ENCODE results near the gene FGF11. TPM values are rescaled to one million over a fixed set of nuclear protein-coding genes. Genes with fewer than 3 reads are reported as not detected.

The FGF11 gene
- total and polyA plus RNA-seq, 2 of the 4 experiments (the other 2 are of a cell fraction): 0.18 to 1.1 TPM

DNA sequence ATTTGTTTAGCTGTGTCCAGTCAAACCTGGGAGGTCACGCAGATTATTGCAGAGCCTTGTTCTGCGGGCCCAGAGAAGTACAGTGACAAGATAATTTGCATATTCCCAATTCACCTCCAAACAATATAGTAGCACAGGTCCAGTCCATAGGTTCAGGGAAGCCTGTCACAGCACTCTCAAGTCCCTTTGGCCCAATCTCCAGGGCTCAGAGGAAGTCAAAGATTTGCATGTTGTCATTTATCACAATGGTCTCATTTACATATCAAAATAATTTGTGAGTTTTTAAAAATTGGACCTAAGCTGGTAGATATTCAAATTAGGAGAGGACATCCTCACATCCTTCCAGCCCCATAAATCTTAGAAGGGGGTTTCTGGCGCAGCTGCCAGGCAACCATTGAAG lies 28.2 kb downstream of the FGF11 start:
- H2BK20ac ChIP-seq (ENCODE audit: low read depth, low read length): no peak overlapping the region
- WGBS, 2 experiments (ENCODE audit: extremely low coverage in 2 of 2, insufficient read length in 1 of 2): no CpG with 5 or more reads among the region's 3 CpGs
- H3K36me3 ChIP-seq (ENCODE audit: control insufficient read depth, insufficient read depth, low read length): peaks cover 37% of the 10 kb centered on the region
- no peak overlapping the region for H2AK5ac ChIP-seq (ENCODE audit: low read depth, low read length)
- H3K23ac ChIP-seq (ENCODE audit: low read depth, low read length): no peak overlapping the region
- DNase-seq (no peak), ATAC-seq (ENCODE audit: low read depth) (no peak)
- no peak overlapping the region for H3K27ac ChIP-seq (ENCODE audit: insufficient read depth, low read length)
- no peak overlapping the region for H2BK15ac ChIP-seq (ENCODE audit: low read depth, low read length)
- no peak overlapping the region for H3K18ac ChIP-seq (ENCODE audit: low read depth, low read length)
- H3K14ac ChIP-seq (replicated peaks; ENCODE audit: low read depth, low read length): no peak overlapping the region
- H3K4me2 ChIP-seq (ENCODE audit: low read depth, low read length): no peak overlapping the region
- H3K4me1 ChIP-seq (ENCODE audit: control insufficient read depth, insufficient read depth, low read length): peaks cover 12% of the 10 kb centered on the region; the same call in 1 of the 2 replicates
- no peak overlapping the region for H4K91ac ChIP-seq (ENCODE audit: insufficient read depth, low read depth, low read length)
- no peak overlapping the region for H2AFZ ChIP-seq (replicated peaks; ENCODE audit: low read length, poor library complexity)
- no peaks in the 10 kb centered on the region for H3K27me3 ChIP-seq (ENCODE audit: control insufficient read depth, insufficient read depth, low read length)
- H2AK9ac ChIP-seq (replicated peaks; ENCODE audit: low read depth, low read length, poor library complexity): no peak overlapping the region
- no peak overlapping the region for H2BK120ac ChIP-seq (ENCODE audit: low read depth, low read length)
- H3K9ac ChIP-seq (ENCODE audit: low read depth, low read length): no peak overlapping the region
- H3K9me3 ChIP-seq (ENCODE audit: control insufficient read depth, insufficient read depth, low read length): no peaks in the 10 kb centered on the region
- ChIA-PET POLR2A (ENCODE audit: unreplicated experiment) (no interaction called here), CTCF (no interaction called here)
- no peak overlapping the region for H2BK5ac ChIP-seq (ENCODE audit: low read depth, low read length, poor library complexity, severe bottlenecking)
- H4K20me1 ChIP-seq (ENCODE audit: insufficient read depth, low read length): peaks cover 73% of the 10 kb centered on the region
- no peak overlapping the region for H3K4me3 ChIP-seq (ENCODE audit: insufficient read depth, low read depth, low read length)
- TF ChIP-seq SMC3 (IDR thresholded peaks at IDR 0.05; ENCODE audit: low read depth, low read length): no peak
- no peak for TF ChIP-seq CEBPB (IDR thresholded peaks at IDR 0.05; ENCODE audit: low read depth, low read length)
- TF ChIP-seq, protein P1, sequence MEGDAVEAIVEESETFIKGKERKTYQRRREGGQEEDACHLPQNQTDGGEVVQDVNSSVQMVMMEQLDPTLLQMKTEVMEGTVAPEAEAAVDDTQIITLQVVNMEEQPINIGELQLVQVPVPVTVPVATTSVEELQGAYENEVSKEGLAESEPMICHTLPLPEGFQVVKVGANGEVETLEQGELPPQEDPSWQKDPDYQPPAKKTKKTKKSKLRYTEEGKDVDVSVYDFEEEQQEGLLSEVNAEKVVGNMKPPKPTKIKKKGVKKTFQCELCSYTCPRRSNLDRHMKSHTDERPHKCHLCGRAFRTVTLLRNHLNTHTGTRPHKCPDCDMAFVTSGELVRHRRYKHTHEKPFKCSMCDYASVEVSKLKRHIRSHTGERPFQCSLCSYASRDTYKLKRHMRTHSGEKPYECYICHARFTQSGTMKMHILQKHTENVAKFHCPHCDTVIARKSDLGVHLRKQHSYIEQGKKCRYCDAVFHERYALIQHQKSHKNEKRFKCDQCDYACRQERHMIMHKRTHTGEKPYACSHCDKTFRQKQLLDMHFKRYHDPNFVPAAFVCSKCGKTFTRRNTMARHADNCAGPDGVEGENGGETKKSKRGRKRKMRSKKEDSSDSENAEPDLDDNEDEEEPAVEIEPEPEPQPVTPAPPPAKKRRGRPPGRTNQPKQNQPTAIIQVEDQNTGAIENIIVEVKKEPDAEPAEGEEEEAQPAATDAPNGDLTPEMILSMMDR (conservative IDR thresholded peaks at IDR 0.05; ENCODE audit: low read depth, low read length): no peak
- TF ChIP-seq ELK1 (IDR thresholded peaks at IDR 0.05; ENCODE audit: borderline replicate concordance, low read depth, low read length): no peak
- no peak for TF ChIP-seq MAZ (IDR thresholded peaks at IDR 0.05; ENCODE audit: borderline replicate concordance, low read depth, low read length)
- TF ChIP-seq USF2 (IDR thresholded peaks at IDR 0.05; ENCODE audit: low read depth, low read length): no peak
- no peak for TF ChIP-seq MXI1 (IDR thresholded peaks at IDR 0.05; ENCODE audit: borderline replicate concordance, low read depth, low read length)
- no peak for TF ChIP-seq BHLHE40 (IDR thresholded peaks at IDR 0.05; ENCODE audit: low read depth, low read length)
- no peak for TF ChIP-seq MAFK (IDR thresholded peaks at IDR 0.05; ENCODE audit: low read depth, low read length)
- TF ChIP-seq RCOR1 (IDR thresholded peaks at IDR 0.05; ENCODE audit: insufficient replicate concordance, low read length): no peak
- TF ChIP-seq POLR2A (IDR thresholded peaks at IDR 0.05; ENCODE audit: low read depth, low read length): no peak
- TF ChIP-seq RFX5 (IDR thresholded peaks at IDR 0.05; ENCODE audit: low read depth, low read length): no peak
- no peak for TF ChIP-seq CHD1 (IDR thresholded peaks at IDR 0.05; ENCODE audit: low read depth, low read length)
- TF ChIP-seq FOS (IDR thresholded peaks at IDR 0.05; ENCODE audit: low read depth, low read length): no peak
- no peak for TF ChIP-seq RAD21 (IDR thresholded peaks at IDR 0.05; ENCODE audit: low read length)
- no peak for TF ChIP-seq NFE2L2 (IDR thresholded peaks at IDR 0.05; ENCODE audit: low read depth, low read length)
- dilution Hi-C loops (cut with HindIII; ENCODE audit: low sequenced_read_pairs, unreplicated experiment) (no loop called here), intact Hi-C loops (cut with micrococcal nuclease) (no loop called here), in situ Hi-C loops (cut with MboI; ENCODE audit: low sequenced_read_pairs) (no loop called here)
- no TSS peak for BruUV-seq (replicated peaks)
- no peak overlapping the region for H4K5ac ChIP-seq (ENCODE audit: low read depth, low read length)
- no peak overlapping the region for H4K8ac ChIP-seq (ENCODE audit: low read depth in 2 of 2, low read length in 2 of 2)
- no peak overlapping the region for H3K4ac ChIP-seq (ENCODE audit: low read depth, low read length)
- peaks cover 25% of the 10 kb centered on the region for H3K9me1 ChIP-seq (ENCODE audit: insufficient read depth, low read length)
- peaks cover 9 to 77% of the 10 kb centered on the region in 2 experiments for H3K79me1 ChIP-seq (ENCODE audit: low read depth in 1 of 2, low read length in 2 of 2)
- no peak overlapping the region for H3K56ac ChIP-seq (ENCODE audit: extremely low read depth, insufficient read depth, low read length)
